ENCODE data around the gene CAB39L. TPM values are rescaled to one million over a fixed set of nuclear protein-coding genes. Genes with fewer than 3 reads are reported as not detected.

The CAB39L gene
- total RNA-seq, 1 donor from 2014 or later = 8.8 TPM

GRCh38 chr13:49400755-49401659 lies 42.9 kb downstream of the CAB39L start:
- no peak for DNase-seq (ENCODE audit: low read depth, low spot score)

DNA sequence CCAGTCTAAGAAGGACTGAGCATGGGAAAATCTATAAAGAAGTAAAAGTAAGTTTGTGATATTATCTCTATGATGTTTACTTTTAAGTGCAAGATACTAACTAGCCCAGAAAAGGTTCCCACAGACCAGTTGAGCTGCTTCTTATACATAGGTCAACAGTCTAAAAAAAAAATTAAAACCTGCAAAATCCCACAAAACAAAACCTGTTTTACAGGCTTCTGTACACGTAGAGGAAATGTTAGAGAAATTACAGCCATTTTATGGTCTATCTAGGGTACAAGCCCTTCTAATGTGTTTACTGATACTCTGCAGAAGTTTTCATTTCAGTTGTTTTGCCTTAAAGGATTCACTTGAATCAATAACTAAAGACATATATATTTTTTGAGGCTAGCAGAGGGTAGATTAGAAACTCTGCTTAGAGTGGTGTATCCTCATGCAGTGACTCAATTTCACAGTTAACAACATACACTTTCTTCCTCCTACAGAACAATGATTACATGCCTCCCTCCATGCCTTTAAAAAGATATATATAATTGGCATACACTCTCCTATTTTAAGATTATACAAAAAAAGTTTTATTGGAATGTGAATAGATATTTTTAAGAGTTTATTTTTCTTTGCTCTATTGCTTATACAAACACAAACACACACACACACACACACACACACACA lies 43.9 kb downstream of the CAB39L start:
- no peak for DNase-seq (ENCODE audit: low read depth, low spot score)

DNA sequence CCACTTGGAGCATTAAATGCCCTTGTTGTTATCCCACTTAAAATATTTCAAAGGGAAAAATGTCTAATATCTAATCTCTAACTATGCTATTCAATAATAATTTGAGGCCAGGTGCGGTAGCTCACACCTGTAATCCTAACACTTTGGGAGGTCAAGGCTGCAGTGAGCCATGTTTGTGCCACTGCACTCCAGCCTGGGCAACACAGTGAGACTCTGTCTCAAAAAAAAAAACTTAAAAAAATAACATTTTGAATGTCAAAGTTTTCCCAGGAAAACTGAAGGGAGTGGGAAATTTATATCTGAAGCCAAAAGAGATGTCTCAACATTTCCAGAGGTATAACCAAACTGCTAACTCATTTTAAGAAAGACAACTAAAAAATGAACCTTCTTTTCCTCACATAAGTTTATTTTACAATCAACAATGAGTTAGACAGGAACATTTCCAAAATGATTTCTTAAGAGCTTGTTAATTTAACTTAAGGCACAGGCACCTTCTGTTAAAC lies 47.9 kb downstream of the CAB39L start:
- DNase-seq (ENCODE audit: low read depth, low spot score) = no peak

DNA sequence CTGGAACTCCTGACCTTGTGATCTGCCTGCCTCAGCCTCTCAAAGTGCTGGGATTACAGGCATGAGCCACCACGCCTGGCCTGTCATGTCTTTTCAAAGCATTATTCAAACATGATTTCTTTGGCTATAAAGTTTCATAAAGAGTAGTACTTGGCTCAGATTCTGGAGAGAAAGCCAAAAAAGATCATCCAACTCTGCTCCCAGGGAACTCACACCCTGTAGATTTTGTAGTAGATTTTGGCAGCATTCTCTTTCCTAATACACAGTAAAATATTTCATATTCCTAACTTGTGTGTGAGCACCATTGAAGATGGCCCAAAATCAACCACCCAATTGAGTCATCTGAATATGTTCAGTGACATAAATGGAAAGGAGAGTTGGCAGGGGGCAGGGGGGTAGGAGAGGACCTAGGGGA lies 48.4 kb downstream of the CAB39L start:
- DNase-seq (ENCODE audit: low read depth, low spot score) = no peak

DNA sequence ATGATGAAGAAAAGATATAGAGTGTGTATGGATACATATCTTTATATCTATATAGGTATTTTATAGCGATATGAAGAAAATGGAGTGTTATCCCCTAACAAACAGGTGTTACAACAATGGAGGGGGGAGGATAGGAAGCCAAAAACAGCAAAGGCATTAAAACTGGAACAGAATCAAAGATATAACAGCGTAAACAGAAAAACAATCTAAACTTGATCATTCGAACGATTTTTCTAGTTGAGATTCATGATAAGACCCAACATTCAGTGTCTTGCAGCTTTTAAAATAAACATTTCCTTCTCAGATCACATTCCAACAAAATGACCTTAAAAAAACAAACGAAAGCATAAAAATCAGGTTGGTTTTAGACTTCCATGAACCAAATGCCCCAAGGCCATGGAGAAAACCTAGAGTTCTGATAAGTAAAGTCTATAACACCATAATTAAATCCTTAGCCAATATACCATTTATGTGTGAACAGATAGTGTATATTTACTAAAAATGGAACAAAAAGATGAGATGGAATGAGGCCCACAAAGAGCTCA lies 55.7 kb downstream of the CAB39L start:
- no peak for DNase-seq (ENCODE audit: low read depth, low spot score)

DNA sequence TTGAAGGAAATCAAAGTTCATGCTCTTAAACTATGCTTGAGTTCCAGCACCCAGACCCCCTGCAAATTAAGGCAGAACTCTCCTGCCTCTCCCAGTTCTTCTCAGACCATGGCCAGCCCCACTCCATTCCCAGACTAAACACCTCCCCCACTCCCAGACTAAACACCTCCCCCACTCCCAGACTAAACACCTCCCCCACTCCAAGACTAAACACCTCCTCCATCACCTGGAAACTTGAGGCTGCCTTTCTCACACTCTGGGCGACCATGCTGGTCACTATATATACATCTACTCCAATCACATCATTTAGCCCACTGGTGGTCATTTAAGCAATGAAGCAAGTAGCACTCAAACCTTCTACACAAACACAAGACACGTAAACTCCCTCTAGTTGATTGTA lies 57.2 kb downstream of the CAB39L start:
- DNase-seq (ENCODE audit: low read depth, low spot score) = no peak

DNA sequence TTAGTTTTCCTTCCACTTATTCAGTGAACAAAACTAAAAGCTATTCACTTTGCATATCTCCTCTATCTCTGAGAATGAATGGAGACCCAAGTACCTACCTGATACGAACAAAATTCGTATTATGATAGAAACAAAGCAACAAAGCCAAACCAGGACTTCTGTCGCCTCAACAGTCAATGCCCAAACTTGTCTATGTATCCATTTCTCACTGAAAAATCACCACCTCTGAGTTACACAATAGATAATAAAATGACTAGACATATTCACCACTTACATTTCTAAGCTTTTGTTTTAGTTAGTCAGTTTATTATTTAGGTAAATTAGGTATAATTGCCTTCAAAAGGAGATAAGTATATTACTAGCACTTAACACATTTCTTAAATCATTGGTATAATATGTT lies 67.7 kb downstream of the CAB39L start:
- no peak for DNase-seq (ENCODE audit: low read depth, low spot score)

- DNase-seq (ENCODE audit: low read depth, low spot score) = no peak
Observed at GRCh38 chr13:49374585-49375290, 69.1 kb downstream of the CAB39L start.

GRCh38 chr13:49373716-49374115 lies 70.1 kb downstream of the CAB39L start:
- no peak for DNase-seq (ENCODE audit: low read depth, low spot score)

DNA sequence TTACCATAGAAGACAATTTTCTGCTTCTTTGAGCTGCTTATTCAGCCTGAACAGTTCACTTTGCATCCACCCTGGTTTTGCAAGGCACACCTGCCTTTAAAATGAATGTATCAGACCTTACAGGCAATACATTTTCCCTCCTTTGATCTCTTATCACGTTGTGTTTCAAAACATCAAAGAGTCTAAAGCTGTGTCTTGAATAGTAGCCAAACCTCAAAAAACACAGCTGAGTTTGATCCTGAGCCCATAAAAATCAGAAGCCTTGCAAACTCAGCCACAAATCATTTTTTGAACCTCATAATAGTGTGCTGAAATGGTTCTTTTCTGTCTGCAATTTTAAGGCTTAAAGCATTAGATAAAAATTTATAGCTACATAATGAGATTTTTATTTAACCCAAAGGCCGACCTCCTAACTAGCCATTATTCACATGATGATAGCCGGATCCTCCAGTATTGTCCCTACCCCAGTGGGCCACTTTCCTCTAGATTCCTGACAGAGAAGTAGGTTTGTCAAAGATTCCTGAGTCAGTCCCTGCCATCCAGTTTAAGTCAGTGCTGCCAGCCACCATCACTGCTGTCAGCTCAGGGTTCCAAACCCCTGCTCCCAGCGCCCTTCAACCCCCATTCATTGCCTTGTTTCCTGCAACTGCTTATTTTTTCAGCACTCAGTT lies 71.8 kb downstream of the CAB39L start:
- DNase-seq (ENCODE audit: low read depth, low spot score) = no peak

- no peak for DNase-seq (ENCODE audit: low read depth, low spot score)
Observed at GRCh38 chr13:49370371-49370770, 73.5 kb downstream of the CAB39L start.

GRCh38 chr13:49369866-49370265 lies 74.0 kb downstream of the CAB39L start:
- no peak for DNase-seq (ENCODE audit: low read depth, low spot score)

DNA sequence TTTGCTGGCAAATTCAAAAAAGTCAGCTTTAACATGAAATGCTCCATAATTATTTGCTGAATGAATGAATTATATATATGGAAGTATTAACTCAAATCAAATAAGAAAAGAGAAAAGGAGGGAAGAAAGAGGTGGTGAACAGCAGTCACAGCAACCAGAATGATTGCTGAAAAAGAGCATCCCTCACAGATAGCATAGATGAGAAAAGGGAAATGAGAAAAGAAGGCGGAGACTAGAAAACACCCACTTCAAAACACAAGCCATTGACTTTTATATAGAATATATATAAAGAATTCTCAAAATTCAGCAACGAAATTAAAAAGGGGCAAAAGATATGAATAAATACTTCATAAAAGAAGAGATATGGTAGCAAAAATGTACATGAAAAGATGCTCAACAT lies 75.2 kb downstream of the CAB39L start:
- DNase-seq (ENCODE audit: low read depth, low spot score) = no peak

DNA sequence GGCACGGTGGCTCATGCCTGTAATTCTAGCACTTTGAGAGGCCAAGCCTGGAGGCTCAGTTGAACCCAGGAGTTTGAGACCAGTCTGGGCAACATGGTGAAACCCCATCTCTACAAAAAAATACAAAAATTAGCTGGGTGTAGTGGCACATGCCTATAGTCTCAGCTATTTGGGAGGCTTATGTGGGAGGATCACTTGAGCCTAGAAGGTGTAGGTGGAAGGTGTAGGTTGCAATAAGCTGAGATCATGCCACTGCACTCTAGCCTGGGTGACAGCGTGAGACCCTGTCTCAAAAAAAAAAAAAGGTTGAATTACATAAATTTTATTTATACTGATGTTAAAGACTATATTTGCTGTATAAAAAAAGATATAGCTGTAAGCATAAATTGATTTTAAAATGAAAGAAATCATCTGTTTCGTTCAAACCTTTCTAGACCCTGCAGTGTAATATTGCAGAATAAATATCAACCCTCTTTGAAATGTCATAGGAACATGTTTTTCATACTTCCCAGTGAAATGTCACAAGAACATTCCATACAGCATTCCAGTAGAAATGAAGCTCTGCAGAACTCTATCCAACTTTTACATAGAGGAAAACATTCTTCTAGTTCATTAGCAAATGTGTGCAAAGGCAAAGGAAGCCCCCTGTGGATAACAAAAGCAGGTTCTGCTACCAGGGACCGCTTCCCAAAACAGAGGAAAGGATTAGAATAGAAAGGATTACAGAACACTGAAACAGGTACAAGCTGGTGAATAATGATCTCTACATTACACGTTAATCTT lies 76.0 kb downstream of the CAB39L start:
- no peak for DNase-seq (ENCODE audit: low read depth, low spot score)

DNA sequence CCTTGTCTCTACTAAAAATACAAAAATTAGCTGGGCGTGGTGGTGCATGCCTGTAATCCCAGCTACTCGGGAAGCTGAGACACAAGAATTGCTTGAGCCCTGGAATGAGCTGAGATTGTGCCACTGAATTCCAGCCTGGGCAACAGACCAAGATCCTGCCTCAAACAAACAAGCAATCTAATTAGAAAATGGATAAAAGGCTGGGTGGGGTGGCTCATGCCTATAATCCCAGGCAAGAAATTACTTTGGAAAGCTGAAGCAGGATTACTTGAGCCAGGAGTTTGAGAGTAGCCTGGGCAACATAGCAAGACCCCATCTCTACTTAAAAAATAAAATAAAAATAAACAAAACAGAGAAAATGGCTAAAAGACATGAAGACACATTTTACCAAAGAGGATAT lies 77.0 kb downstream of the CAB39L start:
- no peak for DNase-seq (ENCODE audit: low read depth, low spot score)

DNA sequence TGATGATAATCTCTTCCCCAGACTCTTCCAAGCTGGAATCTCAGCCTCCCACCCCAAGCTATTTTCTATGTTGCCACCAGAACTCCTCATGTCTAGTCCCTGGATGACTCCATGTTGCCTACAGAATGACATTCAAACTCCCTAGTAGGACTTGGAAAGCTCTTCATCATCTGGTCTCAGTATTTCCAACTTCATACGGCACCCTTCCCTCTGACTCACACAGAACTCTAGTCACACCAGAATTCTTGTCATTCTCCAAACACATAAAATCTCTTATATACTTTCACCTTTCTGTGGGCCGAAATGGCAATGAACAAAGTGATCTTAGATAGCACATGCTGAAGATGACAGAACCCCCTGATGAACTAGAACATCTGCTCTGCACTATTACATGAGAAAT lies 86.2 kb downstream of the CAB39L start:
- no peak for DNase-seq (ENCODE audit: low read depth, low spot score)

GRCh38 chr13:49356223-49356622 lies 87.6 kb downstream of the CAB39L start:
- no peak for DNase-seq (ENCODE audit: low read depth, low spot score)

DNA sequence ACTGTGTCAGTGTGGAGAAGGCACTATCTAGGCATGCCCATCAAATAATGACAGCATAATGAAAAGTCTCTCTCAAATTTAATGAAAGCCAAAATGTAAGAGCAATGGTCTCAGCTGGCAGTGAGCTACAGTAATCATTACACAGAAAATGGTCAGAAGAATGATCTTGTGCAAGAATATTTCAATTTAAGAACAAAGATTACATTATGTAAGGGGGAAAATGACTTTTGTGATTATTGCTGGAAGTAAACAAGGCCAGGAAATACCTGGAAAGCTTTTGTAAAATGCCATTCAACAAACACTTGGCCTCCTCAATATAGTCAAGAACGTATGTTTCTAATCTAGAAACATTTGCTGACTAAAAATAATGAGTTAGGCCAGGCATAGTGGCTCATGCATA lies 89.1 kb downstream of the CAB39L start:
- DNase-seq (ENCODE audit: low read depth, low spot score) = no peak

DNA sequence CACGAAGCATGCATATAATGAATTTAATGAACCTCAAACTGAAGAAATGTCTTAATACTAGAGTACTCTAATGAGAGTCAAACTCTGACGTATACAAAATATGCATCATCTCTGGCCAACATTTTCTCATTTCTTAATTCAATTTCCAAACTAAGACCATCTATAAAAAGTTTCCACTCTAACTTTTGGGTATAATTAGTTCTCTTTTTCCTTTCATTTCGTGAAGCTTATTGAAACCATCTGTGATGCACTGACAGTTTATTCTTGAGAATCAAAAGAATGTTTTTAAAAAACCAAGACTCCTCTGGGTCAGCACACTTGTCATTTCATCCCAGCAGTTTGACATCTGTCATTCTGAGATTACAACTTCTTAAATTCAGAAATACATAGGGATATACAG lies 90.0 kb downstream of the CAB39L start:
- no peak for DNase-seq (ENCODE audit: low read depth, low spot score)

GRCh38 chr13:49351871-49352270 lies 92.0 kb downstream of the CAB39L start:
- DNase-seq (ENCODE audit: low read depth, low spot score) = no peak

Data from pulmonary artery endothelial cell (primary cell).